A673 (cell line): ENCODE data around the gene LPP. TPM values are rescaled to one million over a fixed set of nuclear protein-coding genes. Genes with fewer than 3 reads are reported as not detected.
A peak's percentile ranks its signal among the peaks of the same experiment; 100 is the strongest.

ENCODE experiments used
- BruUV-seq: library from RNA; stranded (reverse); fragments of 400-500 nt; replicated peaks from 2 replicates; lab custom pipeline; 2021; lab: Mats Ljungman, UMichigan
- CTCF ChIA-PET: fragments of 300-600 bp; sonication (Branson Sonifier 250); formaldehyde crosslinking; loops from one replicate; lab custom pipeline; 2022; ENCODE audit warnings: antibody characterized with exemption; lab: Charles Lee
- POLR2A ChIA-PET: fragments of 300-600 bp; sonication (Branson Sonifier 250); formaldehyde crosslinking; loops from one replicate; lab custom pipeline; 2022; ENCODE audit warnings: antibody characterized with exemption; ENCODE audit not compliant: low non-redundant PET; lab: Charles Lee
- DNase-seq: peaks from one replicate; pipeline ENCODE4 v3.0.0-alpha.2; 2015; ENCODE audit warnings: low spot score
- H3K27ac ChIP-seq: fragments of 200-600 bp; sonication (generic); 2 replicates; pipeline ENCODE4 v1.5.1; 2016; ENCODE audit warnings: mixed run types, low read depth, mild to moderate bottlenecking, mixed read lengths, antibody characterized with exemption, low read length; ENCODE audit not compliant: poor library complexity, severe bottlenecking
- H3K27me3 ChIP-seq: fragments of 200-600 bp; sonication (generic); replicated peaks from 2 replicates; pipeline ENCODE4 v1.6.1; 2017; ENCODE audit warnings: mixed run types, low read depth, mild to moderate bottlenecking, mixed read lengths, antibody characterized with exemption, low read length; ENCODE audit not compliant: insufficient read depth, poor library complexity
- H3K36me3 ChIP-seq: fragments of 200-600 bp; sonication (generic); 2 replicates; pipeline ENCODE4 v1.6.1; 2016; ENCODE audit warnings: mixed run types, mild to moderate bottlenecking, mixed read lengths, antibody characterized with exemption, low read length; ENCODE audit not compliant: insufficient read depth, poor library complexity, severe bottlenecking
- H3K4me1 ChIP-seq: fragments of 200-600 bp; sonication (generic); 2 replicates; pipeline ENCODE4 v1.6.1; 2017; ENCODE audit warnings: mixed run types, mild to moderate bottlenecking, mixed read lengths, antibody characterized with exemption, low read length; ENCODE audit not compliant: insufficient read depth, poor library complexity, severe bottlenecking
- H3K4me3 ChIP-seq: fragments of 200-600 bp; sonication (generic); 2 replicates; pipeline ENCODE4 v1.5.1; 2016; ENCODE audit warnings: low read depth, mixed run types, mild to moderate bottlenecking, mixed read lengths, low read length; ENCODE audit not compliant: poor library complexity, severe bottlenecking
- H3K9me3 ChIP-seq: fragments of 200-600 bp; sonication (generic); 2 replicates; pipeline ENCODE4 v1.6.1; 2016; ENCODE audit warnings: mixed run types, low read depth, mild to moderate bottlenecking, mixed read lengths, antibody characterized with exemption, low read length; ENCODE audit not compliant: poor library complexity, severe bottlenecking
- CTCF ChIP-seq: fragments of 300-800, 200-600 bp; sonication (generic); conservative IDR thresholded peaks from 2 replicates; pipeline ENCODE4 v1.5.1; 2017; ENCODE audit warnings: low read depth, mild to moderate bottlenecking, antibody characterized with exemption, low read length, moderate library complexity, mixed read lengths
- EZH2 ChIP-seq: fragments of 200-600 bp; sonication (generic); IDR thresholded peaks from 2 replicates; pipeline ENCODE4 v1.6.1; 2017; ENCODE audit warnings: borderline replicate concordance, low read depth, mild to moderate bottlenecking, mixed read lengths, antibody characterized with exemption, low read length; ENCODE audit not compliant: poor library complexity, severe bottlenecking
- intact Hi-C: fragments of 100-400 bp; cut with micrococcal nuclease; formaldehyde crosslinking; loops from one replicate; pipeline ENCODE4 v1.10.0; 2022; ENCODE audit not compliant: unreplicated experiment
- total RNA-seq: library from RNA; stranded (reverse); gene quantifications from 2 replicates; pipeline ENCODE4 v1.2.3, GENCODE V29; 2021

Gene LPP
- total RNA-seq, 1 experiment from 2014 or later = 39.7 TPM

GRCh38 chr3:188315553-188315952 is 161.6 kb downstream of the LPP start:
- Histone ChIP-seq H3K27me3 (no peaks in the 10 kb centered on the region), H3K27ac (no peak overlapping the region), H3K4me3 (no peak overlapping the region), H3K4me1 (peaks cover 7% of the 10 kb centered on the region), H3K9me3 (no peaks in the 10 kb centered on the region), H3K36me3 (no peaks in the 10 kb centered on the region)
- intact Hi-C loops = no loop called here
- ChIA-PET CTCF (no interaction called here), POLR2A (no interaction called here)
- TF ChIP-seq CTCF (no peak), EZH2 (no peak)
- no TSS peak for BruUV-seq
- DNase-seq = peak; percentile 39

GRCh38 chr3:188316021-188316722 is 162.2 kb downstream of the LPP start:
- POLR2A ChIA-PET = no interaction called here
- intact Hi-C loops = no loop called here
- H3K9me3 ChIP-seq = no peaks in the 10 kb centered on the region
- DNase-seq = no peak
- H3K27ac ChIP-seq = no peak overlapping the region
- TF ChIP-seq CTCF (no peak), EZH2 (no peak)
- BruUV-seq = no TSS peak
- CTCF ChIA-PET = no interaction called here
- no peak overlapping the region for H3K4me3 ChIP-seq
- H3K27me3 ChIP-seq = no peaks in the 10 kb centered on the region
- H3K4me1 ChIP-seq = peaks cover 7% of the 10 kb centered on the region
- no peaks in the 10 kb centered on the region for H3K36me3 ChIP-seq

GRCh38 chr3:188316723-188317070 is 162.7 kb downstream of the LPP start:
- POLR2A ChIA-PET = no interaction called here
- TF ChIP-seq CTCF (no peak), EZH2 (no peak)
- H3K9me3 ChIP-seq = no peaks in the 10 kb centered on the region
- peaks cover 7% of the 10 kb centered on the region for H3K4me1 ChIP-seq
- BruUV-seq = no TSS peak
- no peaks in the 10 kb centered on the region for H3K27me3 ChIP-seq
- no peak overlapping the region for H3K4me3 ChIP-seq
- H3K36me3 ChIP-seq = no peaks in the 10 kb centered on the region
- no peak overlapping the region for H3K27ac ChIP-seq
- intact Hi-C loops = no loop called here
- CTCF ChIA-PET = no interaction called here
- no peak for DNase-seq
